Measurements from ENCODE around the gene ZNF121.

The ZNF121 gene

DNA sequence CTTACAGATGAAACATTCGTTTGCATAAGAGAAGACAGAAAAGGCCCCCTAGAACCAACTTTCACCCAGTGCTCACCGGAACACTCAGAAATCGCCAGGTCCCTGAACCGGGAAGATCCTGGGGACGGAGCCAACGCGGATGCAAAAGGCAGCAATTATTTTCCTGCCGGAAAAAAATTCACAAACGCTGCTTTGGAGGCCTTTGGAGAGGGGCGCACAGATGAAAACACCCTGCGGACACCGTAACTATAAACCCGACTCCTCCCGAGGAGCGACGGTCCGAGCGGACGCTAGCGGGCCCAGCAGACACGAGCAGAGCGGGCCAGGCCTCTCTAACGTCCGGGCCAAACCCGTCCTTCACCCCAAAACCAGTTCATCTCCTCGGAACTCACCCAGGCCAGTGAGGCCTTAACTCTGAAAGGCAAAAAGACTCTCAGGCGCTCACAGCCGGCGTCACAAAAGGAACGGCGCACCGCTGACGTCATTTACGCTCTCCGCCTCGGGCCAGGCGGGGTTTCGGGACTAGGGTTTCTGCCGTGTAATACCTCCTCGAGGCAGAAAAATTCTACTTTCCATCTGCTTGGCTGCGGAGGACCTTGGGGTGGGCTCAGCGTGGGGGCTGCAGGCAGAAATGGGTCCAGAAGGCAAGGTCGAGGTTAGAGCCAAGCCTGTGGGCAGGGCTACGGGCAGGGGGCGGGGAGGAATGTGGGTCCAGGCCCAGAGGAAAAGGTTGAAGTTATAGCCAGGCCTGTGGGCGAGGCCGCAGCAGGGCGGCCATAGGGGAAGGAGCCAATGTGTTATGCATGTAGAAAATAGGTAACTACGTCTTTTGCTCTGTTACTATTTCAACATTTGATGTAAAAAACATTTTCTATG lies 45.9 kb downstream of the ZNF121 start, which contains the start of gene ZNF426:
Gene ZNF426 (minus strand): TSS at position 463 of the 876 bp plus-strand sequence. CDS start 2,413 bp downstream, outside the sequence.
- DNase-seq (ENCODE audit: low spot score) = peak; percentile 88

GRCh38 chr19:9535934-9536333 lies 48.4 kb downstream of the ZNF121 start:
- DNase-seq (ENCODE audit: low spot score) = no peak

DNA sequence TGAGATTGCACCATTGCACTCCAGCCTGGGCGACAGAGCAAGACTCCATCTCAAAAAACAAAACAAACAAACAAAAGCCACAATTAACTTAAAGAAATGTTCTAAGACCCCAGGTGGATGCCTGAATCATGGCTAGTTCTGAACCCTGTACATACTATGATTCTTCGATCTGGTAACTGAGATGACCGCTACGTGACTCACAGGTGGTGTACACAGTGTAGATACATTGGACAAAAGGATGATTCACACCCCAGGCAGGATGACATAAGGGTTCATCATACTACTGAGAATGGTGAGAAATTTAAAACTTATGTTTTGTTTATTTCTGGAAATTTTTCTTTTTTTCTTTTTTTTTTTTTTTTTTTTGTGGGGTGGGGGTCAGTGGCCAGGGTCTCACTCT lies 52.4 kb downstream of the ZNF121 start:
- DNase-seq (ENCODE audit: low spot score) = no peak

GRCh38 chr19:9528757-9529336 lies 55.5 kb downstream of the ZNF121 start:
- no peak for DNase-seq (ENCODE audit: low spot score)

DNA sequence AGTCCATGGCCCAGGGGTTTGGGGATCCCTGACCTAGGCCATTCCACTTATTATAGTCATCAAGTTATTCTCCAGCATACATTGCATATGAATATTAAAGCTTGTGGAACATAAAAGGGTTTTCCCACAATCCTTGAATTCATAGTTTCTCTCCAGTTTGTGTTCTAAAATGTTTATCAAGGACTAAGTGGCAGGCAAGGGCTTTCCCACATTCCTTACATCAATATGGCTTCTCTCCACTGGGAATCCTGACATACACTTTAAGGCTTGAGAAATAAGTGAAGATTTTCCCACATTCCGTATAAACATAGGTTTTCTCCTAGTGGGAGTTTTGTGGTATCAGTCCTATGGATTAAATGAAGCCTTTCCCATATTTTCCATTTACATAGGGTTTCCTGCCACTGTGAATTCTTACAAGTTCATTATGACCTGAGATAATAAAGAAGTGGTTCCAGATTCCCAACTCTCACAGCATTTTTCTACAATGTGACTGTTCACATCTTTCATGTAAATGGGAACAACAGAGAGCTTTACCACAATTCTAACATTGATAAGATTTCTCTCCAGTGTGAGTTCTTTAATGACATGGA lies 60.3 kb downstream of the ZNF121 start:
- no peak for DNase-seq (ENCODE audit: low spot score)
